Erythroblast (primary cell): ENCODE data around the gene CLEC2L.

Experiments used
- GATA1 ChIP-seq: IDR thresholded peaks from 2 replicates; pipeline ENCODE4 v1.6.1; 2011; ENCODE audit warnings: low read depth, mild to moderate bottlenecking, control low read depth, low read length, moderate library complexity
- POLR2A ChIP-seq: IDR thresholded peaks from 2 replicates; pipeline ENCODE4 v1.6.1; 2011; ENCODE audit warnings: mild to moderate bottlenecking, low read length

DNA sequence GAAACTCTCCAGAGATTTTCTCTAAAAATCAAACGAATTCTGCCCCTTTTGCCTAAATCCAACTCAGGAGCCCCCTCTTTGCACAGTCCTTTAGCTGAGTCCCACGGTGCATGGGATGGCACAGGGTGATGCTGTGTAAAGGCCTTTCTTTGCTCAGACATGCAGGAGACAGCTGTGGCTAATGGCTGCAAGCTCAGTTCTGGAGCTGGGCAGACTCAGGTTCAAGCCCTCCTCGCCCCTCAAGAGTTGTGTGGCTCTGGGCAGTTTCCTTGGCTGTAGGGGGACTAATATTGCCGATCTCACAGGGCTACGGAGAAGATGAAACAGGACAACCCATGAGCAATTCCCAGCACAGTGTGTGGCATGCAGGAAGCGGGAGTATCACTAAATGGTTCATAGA, 42.6 kb downstream of the CLEC2L start:
- no peak for TF ChIP-seq POLR2A
- no peak for TF ChIP-seq GATA1
